NCI-H128 (cell line): ENCODE results near the gene SPO11.
A peak's percentile ranks its signal among the peaks of the same experiment; 100 is the strongest.

Experiments used
- DNase-seq: peaks from one replicate; lab custom pipeline; 2025; ENCODE audit not compliant: unreplicated experiment; lab: John Stamatoyannopoulos, UW

Gene SPO11

DNA sequence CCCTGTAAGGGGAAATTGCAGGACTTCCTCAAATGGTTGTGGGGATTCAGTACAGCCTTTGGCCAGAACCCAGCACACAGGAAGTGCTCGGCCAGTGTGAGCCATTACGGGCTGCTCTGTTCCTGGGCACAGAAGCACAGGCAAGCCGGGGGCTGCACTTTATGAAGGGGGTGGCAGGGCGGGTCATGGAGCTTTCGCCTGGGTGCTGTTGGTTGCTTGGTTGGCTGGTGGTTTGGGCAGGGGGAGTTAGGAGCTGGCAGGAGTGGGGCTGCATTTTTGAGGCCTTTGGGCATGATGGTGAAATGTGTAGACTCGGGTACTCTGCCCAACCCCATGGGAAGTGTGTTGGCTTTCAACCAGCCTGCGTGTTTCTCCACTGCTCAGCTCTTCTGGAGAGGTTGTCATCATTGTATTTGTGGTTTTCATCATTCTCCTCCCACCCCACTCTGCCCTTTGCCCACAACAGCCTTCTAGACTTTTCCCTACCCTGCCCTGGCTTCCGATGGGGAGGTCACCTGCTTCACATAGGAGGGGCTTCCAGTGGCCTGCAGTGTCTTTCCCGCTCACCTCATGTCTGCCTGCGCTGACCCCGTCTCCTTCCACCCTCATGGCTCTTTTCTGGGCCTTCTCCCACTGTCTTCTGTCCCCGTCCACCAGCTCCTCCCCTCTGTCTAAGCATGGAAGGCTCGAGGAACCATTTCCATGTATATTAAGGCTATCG lies 45.5 kb downstream of the SPO11 start:
- no peak for DNase-seq

DNA sequence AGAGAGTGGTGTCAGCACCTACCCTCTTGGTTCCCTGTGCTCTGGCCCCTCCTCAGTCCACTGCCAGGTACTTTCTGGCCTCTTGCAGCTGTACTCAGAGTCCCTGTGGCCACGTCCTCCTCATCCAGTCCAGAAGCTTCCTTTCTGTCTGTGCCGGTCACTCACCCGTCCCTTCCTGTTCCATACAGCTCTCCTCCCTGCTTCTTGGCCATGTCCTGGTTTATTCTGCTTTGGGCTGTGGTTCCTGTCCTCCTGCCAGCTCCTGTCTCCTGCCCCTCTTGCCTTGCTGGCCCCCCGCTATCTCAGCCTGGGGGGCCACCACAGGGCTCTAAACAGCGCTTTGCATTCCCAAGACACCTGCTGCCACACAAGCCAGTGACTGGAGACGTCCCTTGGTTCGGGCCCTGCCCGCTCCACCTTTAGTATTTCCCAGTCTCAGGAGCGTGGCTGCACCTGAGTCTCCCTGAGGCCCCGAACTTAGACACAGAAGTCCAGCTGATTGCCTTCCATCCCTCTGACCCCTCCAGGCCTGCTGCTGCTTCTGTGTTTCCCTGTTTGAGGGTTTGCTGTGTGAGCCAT lies 46.1 kb downstream of the SPO11 start:
- no peak for DNase-seq

GRCh38 chr20:57377350-57377749 lies 47.7 kb downstream of the SPO11 start:
- no peak for DNase-seq

GRCh38 chr20:57378107-57378506 lies 48.5 kb downstream of the SPO11 start:
- no peak for DNase-seq

- no peak for DNase-seq
Measured at GRCh38 chr20:57378646-57379262, 49.2 kb downstream of the SPO11 start.

- DNase-seq: no peak
Measured at GRCh38 chr20:57379263-57379647, 49.7 kb downstream of the SPO11 start.

- no peak for DNase-seq
Measured at GRCh38 chr20:57380081-57380750, 50.6 kb downstream of the SPO11 start.

DNA sequence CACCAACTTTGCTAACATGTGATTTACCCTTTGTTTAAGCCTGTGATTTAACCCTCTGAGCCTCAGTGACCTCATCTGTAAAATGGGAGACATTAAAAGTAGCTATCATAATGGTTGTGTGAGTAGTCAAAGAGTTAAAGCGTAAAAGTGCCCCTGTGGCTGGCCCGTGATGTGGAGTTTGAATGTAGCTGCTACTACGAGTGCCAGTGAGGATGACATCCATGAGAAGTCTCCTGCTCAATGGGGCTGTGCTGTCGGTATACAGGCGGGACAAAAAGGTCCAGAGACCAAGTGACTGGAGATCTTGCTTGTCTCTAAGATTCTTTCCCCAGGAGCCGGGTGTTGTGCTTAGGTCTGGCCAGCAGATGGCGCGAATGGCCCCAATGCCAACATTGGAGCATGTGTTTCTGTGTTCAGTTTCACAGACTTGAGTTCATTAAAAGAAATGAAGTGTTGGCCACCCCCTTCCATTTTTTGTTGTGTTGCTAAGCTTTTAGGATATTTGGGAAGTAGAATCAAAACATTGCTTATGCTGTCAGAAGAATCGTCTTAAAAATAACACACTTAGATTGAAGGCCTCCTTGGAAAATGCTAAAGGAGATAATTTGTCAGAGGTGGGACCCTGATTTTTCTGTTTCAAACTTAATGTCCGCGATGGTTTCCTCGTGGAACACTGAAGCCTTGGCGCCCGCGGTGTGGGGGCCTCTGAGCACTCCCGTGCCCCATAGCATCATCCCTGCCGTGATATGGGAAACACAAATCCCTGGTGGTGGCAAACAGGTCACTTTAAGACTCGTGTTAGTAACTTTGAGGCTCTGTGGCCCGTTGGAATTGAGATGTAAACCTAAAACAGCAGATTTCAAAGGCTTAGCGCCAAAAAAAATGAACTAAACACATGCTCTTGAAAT lies 52.2 kb downstream of the SPO11 start:
- DNase-seq: peak; percentile 35

- DNase-seq: no peak
Measured at GRCh38 chr20:57382516-57382915, 52.9 kb downstream of the SPO11 start.

DNA sequence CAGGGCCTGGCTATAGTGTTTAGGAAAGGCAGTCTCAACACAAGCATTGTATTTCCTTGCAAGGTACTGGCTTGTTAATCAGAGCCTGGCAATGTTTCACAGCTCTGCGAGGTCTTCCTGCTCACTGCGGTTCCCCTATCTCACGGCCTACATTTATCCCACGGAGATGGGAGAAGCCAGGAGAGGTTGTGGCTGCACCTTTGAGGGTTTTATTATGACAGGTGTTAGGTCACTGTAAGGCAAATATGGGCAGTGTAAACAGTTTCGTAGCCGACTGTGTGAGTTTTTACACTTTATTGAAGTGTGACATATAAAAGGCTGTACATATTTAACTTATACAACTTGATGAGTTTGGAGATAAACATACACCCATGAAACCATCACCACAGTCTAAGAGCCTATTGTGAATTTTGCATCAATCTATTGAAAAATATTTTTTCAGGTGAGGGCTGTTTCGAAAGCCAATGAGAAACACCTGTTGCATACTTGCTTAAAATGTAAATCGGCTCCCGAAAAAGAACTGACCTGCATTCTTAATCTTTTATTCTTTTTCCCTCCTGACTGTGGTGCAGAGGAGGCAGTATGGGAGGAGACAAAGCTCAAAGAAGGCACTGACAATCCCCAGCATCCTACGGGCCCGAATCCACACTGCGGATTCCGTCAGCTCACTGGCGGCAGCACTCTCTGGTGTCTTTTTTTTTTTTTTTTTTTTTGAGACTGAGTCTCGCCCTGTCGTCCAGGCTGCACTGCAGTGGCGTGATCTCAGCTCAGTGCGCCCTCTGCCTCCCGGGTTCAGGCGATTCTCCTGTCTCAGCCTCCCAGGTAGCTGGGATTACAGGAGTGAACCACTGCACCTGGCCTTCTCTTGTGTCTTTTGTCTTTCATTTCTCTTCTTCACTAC lies 54.1 kb downstream of the SPO11 start:
- no peak for DNase-seq

- DNase-seq: no peak
Measured at GRCh38 chr20:57384486-57384885, 54.9 kb downstream of the SPO11 start.

- DNase-seq: no peak
Measured at GRCh38 chr20:57384953-57385761, 55.6 kb downstream of the SPO11 start.

- DNase-seq: no peak
Measured at GRCh38 chr20:57385940-57386339, 56.3 kb downstream of the SPO11 start.

- DNase-seq: no peak
Measured at GRCh38 chr20:57386762-57387161, 57.2 kb downstream of the SPO11 start.

- no peak for DNase-seq
Measured at GRCh38 chr20:57387463-57387862, 57.9 kb downstream of the SPO11 start.

GRCh38 chr20:57387945-57388371 lies 58.4 kb downstream of the SPO11 start:
- no peak for DNase-seq

- no peak for DNase-seq
Measured at GRCh38 chr20:57388953-57389694, 59.5 kb downstream of the SPO11 start.
